ENCODE measurements around the gene GNB4.

The GNB4 gene

DNA sequence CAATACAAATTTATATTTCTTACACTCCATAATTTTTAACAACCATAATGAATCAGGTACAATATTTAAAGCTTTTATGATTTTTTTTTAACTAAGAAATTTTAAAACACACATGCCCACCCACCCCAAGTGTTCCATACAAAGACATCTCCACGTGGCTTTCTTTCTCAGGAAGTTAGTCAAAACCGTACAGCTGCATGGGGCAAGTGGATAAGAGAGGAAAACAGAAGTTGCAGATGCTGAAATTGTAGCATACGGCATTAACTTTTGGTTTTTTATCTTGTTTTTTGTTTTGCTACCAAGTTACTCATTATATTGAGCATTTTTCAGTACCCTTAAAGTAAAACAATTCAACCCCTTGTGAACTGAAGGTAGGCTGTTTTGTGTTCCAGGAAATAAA, 14.8 kb downstream of the GNB4 start:
- no peak for DNase-seq (ENCODE audit: low read depth in 2 of 2)

DNA sequence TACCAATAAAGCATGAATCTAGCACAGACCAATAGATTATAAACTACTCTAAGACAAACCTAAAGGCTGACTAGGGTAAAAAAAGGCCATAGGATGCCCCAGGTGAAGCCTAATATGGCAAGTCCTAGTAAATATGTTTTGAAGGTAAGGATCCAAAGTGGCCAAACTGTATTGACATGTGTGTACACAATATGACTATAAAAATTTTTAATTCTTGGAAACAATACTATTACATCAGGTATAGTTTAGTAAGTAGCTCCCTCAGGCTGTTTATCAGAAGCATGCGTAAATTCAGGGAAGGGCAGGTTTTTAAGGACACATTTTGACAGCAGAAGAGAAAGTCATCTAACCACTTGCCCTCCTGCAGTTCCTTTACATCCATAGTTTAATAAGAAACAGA, 18.8 kb downstream of the GNB4 start:
- no peak for DNase-seq (ENCODE audit: low read depth in 2 of 2)

DNA sequence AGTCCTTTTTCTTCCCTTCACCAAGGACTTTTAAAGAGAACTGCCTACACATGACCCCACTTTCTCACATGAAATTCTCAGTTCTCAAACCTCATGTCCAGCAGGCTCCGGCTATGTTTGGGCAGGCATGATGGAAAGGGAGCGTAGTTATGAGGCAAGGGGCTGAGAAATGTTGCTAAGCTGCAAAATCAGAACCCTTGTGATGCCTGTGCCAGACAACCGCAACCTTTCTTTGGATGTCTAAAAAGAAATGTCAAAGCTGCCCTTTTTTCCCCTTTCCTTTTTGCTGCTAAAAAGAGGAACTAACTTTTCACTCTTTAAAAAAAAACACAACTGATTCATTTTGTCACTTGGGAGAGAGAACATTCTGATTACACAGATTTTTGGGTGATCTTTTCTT, 19.2 kb downstream of the GNB4 start:
- DNase-seq (ENCODE audit: low read depth in 2 of 2) = no peak

DNA sequence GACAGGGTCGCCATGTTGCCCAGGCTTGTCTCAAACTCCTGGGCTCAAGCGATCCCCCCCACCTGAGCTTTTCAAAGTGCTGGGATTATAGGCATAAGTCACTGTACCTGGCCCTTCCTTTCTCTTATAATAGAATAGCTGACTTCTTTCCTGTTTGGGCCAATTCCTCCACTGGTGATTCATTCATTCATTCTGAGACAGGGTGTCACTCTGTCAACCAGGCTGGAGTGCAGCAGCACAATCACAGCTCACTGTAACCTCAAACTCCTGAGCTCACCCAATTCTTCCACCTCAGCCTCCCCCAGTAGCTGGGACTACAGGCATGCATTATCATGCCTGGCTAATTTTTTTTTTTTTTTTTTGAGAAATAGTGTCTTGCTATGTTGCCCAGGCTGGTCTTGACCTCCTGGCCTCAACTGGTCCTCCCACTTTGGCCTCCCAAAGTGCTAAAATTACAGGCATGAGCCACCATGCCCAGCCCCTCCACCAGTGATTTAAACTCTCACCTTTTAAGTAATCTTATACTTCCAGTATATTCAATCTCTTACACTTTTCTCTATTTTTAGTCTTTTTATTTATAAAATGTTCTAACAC, 20.9 kb downstream of the GNB4 start:
- DNase-seq (ENCODE audit: low read depth in 2 of 2) = no peak

DNA sequence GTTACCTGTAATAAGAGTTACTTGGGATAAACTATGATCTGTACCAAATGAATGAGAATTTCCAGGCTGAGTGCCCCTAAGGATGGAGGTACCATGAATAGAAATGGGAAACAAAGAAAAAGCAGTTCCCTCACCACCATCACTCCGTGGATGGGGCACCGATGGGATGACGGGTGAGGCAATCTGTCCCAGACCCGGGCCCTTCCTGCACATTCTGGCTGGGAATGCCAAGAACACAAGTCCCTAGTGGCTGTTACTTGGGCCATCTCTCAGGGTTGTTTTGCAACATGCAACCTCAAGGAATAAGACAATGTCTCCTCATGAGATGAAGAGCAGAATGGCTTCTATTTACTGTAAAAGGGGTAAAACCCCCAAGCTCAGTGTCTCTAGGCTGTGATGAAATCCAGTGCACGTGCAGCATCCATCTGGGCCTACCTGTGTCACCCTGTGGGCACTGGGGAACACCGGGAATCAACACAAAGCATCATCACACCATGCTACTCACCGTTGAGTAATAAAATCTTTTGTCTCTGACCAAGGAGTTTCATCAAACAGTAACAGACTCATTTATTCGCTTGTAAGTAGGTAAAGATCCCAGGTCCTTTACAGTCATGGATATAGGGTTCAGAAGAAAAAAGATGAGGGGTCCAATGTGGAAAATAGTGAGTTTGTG, 22.3 kb downstream of the GNB4 start:
- no peak for DNase-seq (ENCODE audit: low read depth in 2 of 2)

DNA sequence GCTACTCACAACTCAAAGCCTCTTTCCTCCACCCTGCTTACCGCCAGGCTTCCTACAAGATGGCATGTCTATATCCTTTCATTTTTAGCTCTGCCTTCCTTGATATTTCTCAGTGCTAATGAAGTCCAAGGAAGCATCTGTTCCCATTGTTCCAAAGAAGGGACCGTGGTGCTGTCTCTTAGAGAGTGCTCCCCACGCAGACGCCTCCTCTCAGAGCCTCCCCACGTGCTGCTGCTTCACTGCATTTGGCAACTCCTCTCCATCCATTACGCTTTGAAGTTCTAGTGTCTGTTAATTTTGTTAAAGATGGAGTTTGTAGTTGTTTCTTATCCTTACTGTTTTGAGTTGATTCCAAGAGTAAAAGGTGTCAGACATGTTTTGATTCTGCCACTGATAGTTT, 26.2 kb downstream of the GNB4 start:
- no peak for DNase-seq (ENCODE audit: low read depth in 2 of 2)

DNA sequence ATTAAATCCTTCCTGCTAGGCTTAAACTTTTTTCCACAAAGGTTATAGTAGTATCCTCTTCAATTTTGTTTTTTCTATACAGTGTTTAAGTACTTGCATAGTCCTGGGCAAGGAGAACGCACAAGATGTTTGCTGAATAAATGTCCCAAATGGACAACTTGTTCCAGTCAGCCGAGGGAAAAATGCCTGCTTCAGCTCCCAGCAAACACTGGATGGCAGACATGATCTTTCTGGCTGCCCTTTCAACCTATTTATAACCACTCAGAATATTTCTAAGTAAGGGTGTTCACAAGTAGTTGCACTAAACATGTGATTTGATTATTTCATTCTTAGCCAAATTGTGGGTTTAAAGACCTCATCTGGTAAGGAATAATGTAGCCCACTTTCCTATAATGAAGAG, 29.8 kb downstream of the GNB4 start:
- no peak for DNase-seq (ENCODE audit: low read depth in 2 of 2)

DNA sequence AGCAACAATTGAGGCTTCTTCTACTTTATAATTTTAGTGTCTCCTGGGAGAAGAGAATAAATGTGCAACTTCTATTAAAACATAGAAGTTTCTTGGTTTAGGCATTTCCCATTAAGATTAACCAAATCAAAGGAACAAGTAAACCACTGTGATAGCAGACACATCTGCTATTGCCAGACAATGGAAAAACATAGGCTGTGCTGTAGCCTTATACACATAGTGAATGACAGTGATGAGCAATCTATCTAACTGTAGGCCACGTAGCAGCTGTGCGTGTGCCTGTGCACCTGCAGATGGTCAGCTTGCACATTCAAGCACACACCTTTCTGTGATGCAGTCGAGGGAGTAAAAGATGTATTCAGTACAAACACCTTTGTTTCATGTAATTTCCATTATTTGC, 32.7 kb downstream of the GNB4 start:
- DNase-seq (ENCODE audit: low read depth in 2 of 2) = no peak

DNA sequence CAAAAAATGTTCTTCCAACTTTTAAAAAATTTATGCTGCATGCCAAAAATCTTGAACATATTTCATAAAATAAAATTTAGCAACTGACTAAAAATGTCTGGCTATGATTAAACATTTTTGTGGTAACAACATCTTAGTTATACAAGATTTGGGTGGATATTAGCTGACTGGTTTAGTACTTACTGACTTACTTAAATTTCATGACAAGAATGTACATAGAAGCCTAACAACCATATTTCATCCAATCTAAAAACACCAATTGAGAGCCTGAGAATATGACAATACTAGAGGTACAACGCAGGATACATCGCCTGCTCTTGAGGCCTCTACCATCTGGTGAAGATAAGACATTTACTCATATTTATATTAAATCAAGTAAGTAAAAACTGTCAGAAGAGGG, 34.6 kb downstream of the GNB4 start:
- DNase-seq (ENCODE audit: low read depth in 2 of 2) = no peak

DNA sequence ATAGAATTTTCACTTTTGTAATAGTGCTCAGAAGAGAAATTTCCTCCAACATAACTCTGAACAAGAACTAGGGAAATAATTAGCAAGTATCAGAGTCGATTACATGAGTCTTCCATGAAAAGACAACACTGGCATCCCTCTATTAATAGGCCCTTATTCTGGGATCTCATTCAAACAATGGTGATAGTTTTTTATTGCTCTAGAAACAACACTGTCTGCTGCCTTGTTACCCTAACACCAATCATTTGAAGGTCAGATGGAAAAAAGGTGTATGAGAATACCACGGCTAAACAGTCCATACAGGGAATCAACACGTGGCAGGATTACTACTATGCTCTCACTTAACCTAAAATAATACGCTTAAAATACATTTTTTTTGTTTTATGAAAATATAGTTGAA, 35.9 kb downstream of the GNB4 start:
- no peak for DNase-seq (ENCODE audit: low read depth in 2 of 2)

DNA sequence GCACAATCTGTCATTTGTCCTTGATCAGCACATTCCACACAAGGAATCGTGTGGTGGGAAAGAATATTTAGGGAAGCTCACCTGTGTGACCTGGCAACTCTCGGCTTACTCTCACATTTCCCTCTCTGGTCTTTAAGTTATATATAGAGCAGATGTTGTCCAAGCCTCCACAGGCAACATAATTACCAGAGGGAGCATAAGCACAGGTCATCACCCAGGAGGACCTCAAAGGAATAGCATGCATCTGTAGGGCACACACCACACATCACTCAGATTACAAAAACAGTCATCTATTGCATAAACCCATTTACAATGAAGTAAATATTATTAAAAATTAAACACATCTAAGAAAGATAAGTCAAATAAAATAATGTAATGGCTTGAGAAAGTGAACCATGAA, 36.5 kb downstream of the GNB4 start:
- no peak for DNase-seq (ENCODE audit: low read depth in 2 of 2)

DNA sequence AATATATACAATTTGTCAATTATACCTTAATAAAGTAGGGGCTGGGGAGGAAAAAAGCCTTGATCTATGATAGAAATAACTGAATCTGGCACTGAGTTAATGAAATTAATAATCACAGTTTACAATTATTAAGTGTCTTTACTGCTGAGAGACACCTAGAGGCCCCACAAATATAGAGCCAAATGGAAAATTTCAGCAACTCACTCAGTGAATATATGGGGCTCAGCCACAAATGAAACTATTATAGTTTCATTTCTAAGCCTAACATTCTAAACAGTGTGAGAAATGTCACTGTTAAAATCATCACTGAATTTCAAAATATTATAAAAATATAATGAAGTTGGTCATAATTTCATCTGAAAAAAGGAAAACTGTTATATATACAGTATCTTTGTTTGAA, 40.3 kb downstream of the GNB4 start:
- DNase-seq (ENCODE audit: low read depth in 2 of 2) = no peak

DNA sequence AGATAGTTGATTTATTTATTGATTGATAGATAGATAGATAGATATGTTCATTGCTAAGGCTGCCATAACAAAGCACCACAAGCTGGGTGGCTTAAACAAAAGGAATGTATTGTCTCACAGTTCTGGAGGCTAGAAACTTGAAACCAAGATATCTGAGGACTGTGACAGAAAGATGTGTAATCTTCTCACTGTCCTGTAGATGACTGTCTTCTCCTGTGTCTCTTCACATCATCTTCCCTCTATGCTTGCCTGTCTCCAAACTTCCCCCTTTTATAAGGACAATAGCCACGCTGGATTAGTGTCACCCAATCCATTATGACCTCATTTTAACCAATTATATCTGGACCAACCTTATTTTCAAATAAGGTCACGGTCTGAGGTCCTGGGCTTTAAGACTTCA, 40.9 kb downstream of the GNB4 start:
- no peak for DNase-seq (ENCODE audit: low read depth in 2 of 2)

DNA sequence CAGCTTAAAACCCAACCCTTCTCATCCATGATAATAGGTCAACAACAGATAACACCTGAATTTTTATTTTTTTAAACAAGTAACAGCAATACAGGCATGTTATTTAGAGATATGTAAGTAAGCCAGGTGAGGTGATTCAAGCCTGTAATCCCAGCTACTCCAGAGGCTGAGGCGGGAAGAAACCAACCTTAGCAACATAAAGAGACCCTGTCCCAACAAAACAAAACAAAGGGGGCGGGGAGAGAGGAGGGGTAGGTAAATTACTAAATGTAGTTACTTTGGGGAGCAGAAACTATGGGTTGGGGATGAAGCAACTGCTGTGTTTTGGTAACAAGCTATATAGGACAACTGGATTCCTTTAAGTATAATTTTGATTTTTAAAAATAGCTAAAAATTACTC, 47.0 kb downstream of the GNB4 start:
- no peak for DNase-seq (ENCODE audit: low read depth in 2 of 2)

DNA sequence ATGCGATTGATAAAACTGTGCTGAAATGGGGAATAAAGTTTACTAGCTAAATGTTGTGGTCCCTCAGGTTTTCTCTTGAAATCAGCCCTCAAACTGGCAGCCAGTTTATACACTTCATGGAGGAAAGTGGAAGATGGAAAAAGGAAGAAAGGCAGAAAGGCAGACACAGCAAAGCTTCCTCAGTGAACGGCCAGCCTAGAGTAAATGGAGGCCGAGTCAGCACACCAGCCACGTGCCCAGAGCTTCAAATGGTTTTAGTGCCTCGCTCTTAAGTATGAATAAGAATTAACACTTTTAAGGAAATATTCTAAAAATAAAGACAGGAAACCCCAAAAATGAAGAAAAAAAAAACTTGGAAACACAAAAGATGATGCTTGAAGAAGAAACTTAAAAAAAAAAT, 48.3 kb downstream of the GNB4 start:
- no peak for DNase-seq (ENCODE audit: low read depth in 2 of 2)

DNA sequence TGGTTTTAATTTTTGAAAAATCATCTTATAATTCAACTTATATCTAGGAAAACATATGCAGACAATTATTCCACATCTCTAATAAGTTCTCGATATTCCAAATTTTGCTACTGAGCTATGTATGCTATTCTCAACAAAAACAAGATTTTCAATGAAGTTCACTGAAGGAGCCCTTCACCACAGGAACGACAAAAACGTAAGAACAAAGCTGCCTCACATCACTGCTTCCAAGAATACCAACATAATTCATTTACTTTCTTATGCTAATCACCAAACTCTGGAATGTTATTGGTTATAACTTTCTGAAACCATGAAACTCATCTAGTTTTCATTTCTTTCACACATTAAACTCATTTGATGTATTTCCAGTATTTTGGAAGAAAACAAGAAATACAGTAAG, 49.7 kb downstream of the GNB4 start:
- DNase-seq (ENCODE audit: low read depth in 2 of 2) = no peak

DNA sequence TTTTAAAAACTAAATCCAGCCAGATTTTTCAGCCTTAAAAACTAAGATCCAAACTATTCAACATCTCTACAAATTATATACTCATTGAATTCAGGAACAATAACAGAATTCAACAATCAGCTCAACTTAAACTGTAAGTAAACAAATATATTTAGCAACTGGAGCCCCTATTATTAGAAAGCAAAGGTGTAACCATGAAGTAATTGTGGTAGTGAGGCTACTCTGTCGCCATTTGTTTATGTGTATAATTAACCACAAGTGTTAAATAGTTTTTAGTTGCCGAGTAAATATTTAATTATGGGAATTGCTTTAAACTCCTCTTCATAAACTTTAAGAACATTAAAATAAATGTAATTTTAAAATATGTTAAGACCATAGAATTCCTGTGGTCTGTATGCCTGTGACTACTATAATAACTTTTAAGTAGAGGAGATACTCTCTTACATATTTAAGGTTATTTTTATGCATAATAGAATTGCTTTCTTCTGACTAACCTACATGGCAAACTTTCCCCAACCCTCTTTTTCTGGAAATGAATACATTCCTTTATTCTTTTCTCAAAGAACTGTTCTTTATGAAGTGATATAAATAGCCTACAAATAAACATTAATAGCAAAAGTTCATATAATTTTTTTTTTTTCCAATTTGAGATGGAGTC, 52.6 kb downstream of the GNB4 start:
- DNase-seq (ENCODE audit: low read depth in 2 of 2) = no peak

DNA sequence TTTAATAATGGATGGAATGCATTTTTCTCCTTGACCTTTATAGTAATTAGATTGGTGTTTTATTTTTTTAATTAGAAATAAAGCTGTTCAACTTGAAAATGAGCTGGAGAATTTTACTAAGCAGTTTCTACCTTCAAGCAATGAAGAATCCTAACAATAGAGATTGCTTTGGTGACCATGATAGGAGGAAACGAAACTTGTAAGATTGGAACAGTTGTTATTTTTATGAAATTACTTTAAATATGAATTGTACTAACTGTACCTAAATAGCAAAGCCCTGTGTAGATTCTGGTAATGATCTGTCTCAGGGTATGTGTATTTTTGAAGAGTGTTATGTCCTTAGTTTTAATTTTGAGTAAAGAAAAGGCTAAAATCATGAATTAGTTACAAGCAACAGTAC, 59.4 kb downstream of the GNB4 start:
- DNase-seq (ENCODE audit: low read depth in 2 of 2) = no peak

DNA sequence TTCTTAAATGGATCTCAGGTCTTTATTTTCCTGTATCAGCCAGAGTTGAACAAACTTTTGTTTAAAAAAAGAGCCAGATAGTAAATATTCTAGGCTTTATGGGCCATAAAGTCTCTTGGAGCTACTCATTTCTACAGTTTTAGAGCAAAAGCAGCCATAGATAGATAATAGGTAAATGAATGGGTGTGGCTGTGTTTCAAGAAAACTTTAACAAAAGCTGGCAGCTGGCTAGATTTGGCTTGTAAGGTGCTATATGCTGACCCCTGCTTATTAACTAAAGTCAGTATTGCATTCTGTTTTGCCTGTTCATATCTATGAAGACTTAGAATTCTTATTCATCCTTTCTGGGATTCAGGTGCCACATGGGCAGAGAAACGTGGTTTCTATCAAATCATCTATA, 74.8 kb downstream of the GNB4 start:
- DNase-seq (ENCODE audit: low read depth in 2 of 2) = no peak

DNA sequence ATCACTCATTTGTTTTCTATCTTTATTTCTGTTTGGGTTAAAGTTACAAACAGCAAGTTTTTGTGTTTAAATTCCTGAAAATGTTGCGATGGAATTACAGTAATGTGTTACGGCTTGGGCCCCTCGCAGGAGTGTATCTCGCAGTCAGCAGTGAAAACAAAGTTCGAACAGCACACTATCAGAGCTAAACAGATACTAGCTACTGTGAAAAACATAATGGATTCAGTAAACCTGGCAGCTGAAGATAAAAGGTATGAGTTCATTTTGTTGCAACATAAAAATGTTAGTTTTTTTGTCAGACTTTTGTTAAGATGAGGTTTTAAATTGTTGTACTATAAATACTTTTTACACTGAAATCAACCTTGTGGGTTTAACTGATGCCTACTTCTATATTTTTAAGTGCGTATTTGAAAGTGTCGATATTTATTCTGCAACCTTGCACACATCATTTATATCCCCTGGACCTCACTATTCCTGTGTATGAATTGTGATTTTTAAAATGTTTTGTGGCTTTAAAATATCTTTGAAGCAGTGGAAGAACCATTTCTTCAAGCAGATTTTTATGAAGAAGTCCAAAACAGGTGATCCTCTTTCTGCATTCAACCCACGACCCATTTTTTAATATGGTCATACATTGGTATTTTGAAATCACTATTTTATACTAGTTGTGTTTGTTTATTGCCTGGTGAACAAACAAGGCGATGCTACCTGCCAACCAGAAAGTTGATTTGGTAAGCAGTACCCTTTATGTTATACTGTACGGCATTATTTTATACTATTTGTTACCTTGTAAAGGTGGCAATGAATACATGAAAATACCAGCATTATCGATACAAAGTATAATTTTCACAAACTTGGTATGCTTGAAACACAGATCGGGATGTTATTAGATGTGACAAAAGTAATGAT, 75.9 kb downstream of the GNB4 start:
- DNase-seq (ENCODE audit: low read depth in 2 of 2) = no peak

DNA sequence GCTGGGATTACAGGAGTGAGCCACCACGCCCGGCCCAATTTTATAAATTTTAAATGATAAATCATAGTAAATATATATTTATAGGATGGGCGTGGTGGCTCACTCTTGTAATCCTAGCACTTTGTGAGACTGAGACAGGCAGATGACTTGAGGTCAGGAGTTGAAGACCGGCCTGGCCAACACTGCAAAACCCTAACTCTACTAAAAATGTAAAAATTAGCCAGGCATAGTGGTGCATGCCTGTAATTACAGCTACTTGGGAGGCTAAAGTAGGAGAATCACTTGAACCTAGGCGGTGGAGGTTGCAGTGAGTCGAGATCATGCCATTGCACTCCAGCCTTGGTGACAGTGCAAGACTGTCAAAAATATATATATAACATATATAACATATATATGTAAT, 77.3 kb downstream of the GNB4 start:
- DNase-seq (ENCODE audit: low read depth in 2 of 2) = no peak

DNA sequence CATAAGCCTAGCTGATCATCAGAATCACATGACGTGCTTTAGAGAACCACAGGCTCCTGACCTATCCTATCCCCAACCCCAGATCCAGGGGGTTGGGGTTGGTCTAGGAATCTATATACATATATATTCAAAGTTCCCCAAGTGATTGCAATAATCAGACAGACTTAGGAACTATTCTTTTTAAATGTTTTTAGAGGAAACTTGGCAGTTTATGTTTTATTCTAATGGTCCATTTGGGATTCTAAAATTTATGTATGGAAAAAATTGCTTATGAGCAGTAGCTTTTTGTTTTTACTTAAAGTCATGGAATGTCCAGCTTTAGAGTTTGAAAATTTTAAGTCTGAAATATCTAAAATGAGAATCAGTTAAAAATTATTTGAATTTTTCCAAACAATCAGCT, 81.6 kb downstream of the GNB4 start:
- no peak for DNase-seq (ENCODE audit: low read depth in 2 of 2)

DNA sequence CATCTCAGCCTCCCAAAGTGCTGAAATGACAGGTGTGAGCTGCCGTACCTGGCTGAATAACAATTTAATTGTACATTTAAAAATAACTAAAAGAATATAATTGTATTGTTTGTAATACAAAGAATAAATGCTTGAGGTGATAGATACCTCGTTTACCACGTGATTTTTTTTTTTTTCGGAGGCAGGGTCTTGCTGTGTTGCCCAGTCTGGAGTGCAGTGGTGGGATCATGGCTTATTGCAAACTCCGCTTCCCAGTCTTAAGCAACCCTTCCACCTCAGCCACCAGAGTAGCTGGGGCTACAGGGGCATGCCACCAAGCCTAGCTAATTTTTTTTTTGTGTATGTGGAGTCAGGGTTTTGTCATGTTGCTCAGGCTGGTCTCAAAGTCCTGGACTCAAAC, 87.9 kb downstream of the GNB4 start:
- DNase-seq (ENCODE audit: low read depth in 2 of 2) = no peak

Measured in stimulated activated CD4-positive, alpha-beta T cell treated with anti-CD3 and anti-CD28 coated beads, Interleukin-12 subunit alpha, Interleukin-12 subunit beta, amount 100 ng/mL, for 24 hours (primary cell).